GM18858 (cell line): ENCODE measurements around the gene TMEM14B.
"Not testable (repeated sequence)": the region's sequence is repeated elsewhere in the genome, so short reads cannot be mapped to it uniquely, and the experiment has no call there.

Experiments
- ATAC-seq: cut with Tn5 transposase; IDR thresholded peaks from one replicate; pipeline ENCODE4 v1.9.1; 2021; ENCODE audit not compliant: unreplicated experiment

The TMEM14B gene

DNA sequence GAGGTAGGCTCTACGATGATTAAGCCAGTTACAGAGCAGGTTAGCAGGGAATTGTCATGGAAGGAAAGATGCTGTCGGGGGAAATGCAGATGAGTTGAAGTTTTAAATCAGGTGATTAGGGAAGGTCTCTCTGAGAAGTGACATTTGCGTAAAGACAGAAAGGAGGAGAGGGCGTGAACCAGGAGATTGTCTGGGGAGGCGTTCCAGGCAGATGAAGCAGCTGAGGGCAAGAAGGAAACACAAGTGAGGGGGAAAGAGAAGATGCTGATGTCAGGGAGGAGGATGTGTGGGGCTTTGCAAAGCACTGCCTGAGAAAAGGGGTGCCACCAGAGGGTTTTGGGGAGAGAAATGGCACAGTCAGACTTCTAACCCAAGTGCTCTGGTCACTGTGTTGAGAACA is 2.5 kb upstream of the TMEM14B start:
- ATAC-seq, result no peak

DNA sequence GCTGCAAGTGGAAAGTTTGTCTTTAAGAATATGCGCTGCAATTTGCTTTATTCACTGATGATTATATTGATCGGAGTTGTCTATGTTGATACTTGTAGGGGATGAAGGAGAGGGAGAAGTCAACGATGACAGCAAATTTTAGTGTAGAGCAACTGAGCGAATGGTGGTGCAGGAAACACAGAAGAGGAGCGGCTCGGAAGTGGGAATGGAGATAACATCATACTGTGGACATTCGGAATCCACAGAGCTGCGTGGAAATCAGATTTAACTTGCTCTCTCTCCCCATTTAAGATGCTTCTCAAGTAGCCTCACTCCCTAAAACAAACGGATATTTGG is 722 bp upstream of the TMEM14B start:
- ATAC-seq, result no peak

DNA sequence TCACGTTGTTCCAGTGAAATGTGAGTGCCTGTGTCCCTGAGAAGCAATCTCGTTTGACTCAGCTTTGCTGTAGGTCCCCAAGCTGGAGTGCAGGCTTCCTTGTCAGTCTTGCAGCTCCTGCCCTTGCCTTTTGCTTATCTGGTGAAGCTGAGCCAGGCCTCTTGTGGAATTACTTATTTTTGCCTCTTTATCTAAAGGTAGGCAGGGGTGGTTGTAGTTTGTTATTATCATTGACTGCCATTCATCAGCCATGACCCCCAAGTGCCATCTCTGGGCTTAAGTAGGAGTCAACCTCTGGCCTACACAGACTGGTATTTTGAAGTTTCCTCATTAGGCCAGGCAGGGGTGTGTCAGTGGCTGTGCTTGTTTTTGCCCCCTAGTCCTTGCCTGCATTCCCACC is 2.1 kb downstream of the TMEM14B start:
- no peak for ATAC-seq

DNA sequence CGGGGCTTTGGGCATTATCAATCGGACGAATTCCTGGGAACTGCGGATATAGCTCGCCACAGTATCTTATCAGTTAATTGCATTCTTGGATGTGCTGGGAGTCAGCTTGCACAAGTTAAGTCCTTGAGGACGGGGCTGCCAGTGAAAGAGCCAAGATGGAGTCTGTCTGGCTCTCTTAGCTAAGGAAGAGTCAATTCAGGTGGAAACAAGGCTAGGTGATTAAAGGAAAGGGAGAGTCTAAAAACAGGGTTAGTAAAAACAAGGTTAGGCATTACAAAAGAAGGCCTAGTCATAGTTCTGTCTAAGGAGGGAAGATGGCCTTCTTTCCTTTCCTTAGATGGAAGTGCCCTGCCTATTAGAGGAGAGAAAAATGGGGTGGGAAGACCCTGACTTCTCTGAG is 3.0 kb downstream of the TMEM14B start:
- ATAC-seq, result not testable (repeated sequence)

DNA sequence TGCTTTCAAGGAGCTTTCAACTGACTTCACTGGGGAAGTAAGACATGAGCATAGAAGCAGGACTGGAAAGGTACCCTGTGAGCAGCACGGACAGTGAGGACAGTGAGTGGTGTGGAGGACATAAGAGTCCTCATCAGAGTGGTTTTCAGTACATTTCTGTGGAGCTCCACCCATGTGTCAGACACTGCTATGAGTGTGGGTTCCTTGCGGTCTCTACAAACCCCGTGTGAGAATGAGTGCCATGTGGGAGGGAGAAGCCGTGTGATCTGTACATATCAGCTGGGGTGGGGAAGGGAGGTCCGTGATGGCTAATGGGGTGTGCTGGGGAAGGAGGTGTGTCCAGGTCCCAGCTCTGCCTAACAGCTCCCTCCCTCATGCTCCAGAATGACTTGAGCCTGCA is 4.2 kb downstream of the TMEM14B start:
- ATAC-seq, result not testable (repeated sequence)

DNA sequence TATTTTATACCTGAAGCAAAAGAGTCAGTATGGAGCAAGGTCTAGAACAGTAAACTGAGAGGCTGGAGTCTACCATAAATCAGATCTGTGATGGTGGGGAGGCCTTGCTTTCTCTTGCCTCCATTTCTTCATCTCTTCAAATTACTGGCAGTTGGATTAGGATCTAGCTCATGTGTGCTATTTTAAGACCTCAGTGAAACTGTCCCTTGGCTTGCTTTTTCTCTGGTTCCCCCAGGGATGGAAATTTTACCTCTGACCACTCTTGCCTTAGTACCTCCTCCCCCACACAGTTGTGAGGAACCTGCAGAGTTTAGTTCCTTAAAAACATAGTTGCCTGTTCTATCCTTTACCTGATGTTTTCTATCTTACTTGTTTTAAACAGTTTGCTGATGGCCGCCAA is 8.5 kb downstream of the TMEM14B start:
- ATAC-seq, result no peak

DNA sequence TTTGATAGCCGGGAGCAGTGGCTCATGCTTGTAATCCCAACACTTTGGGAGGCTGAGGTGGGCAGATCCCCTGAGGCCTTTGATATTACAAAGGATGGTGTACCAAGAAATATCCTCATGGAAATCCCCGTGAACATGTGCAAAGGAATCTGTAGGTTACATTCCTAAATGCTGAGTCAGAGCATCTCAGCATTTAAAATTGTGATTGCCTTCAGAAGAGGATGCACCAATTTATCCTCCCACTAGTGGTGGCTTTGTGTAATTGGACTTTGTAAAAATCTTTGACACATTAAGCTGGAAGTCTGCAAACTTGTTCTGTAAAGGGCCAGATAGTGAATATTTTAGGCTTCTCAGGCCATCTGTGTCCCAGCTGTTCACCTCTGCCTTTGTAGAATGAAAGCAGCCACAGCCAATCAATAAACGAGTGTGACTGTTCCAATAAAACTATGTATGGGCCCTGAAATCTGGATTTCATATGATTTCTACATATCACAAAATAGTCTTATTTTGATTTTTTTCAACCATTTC is 11.8 kb downstream of the TMEM14B start:
- peak; percentile 53 for ATAC-seq

DNA sequence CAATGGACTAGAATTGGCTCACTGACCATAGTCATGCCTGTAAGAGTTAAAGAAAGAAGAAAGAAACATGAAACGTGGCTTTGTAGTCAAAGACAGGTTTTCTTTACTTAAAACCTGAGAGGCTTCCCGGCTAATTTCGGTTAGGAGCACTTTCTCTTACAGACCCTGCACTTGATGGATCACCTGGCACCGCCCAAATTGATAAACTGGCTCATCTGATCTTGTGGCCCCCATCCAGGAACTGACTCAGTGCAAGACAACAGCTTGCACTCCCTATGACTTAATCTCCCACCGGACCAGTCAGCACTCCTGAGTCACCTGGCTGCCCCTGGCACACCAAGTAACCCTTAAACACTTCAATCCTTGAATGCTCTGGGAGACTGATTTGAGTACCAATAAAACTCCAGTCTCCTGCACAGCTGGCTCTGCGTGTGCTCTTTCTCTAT is 12.3 kb downstream of the TMEM14B start:
- ATAC-seq, result no peak

DNA sequence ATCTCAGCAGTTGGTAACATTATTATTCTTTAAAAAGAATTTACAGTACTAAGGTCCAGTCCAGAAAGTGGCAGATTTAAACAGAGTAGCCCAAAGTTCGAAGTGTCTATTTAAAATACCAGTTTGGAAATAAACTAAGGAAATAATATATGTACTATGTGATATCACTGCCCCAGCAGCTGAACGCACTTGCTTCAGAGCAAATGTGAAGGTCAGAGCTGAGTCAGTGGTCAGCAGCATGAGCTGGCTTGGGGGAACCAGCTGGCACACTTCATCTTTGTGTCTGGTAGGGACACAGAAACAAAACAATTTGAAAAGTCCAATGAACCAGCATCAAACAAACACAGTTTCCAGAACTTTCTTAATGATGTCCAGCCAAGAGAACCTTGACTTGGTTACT is 15.4 kb downstream of the TMEM14B start:
- ATAC-seq, result no peak

DNA sequence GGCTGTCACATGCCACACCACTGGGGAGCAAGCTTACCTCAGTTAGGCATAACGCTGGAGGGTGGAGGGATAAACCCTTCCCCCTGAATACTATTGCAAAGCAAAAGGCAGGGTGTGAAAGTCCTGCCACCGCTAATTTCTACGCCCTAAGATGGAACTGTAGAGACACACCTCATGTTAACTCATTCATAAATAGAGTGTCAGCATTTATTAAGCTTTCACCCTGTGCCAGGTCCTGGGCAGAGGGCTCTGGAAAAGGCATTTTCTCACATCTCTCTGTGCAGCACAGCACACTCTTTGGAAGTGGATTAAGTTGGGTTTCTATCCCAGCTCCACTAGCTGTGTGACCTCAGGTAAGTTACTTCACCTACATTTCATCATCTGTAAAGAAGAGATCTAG is 21.8 kb downstream of the TMEM14B start:
- ATAC-seq, result no peak

DNA sequence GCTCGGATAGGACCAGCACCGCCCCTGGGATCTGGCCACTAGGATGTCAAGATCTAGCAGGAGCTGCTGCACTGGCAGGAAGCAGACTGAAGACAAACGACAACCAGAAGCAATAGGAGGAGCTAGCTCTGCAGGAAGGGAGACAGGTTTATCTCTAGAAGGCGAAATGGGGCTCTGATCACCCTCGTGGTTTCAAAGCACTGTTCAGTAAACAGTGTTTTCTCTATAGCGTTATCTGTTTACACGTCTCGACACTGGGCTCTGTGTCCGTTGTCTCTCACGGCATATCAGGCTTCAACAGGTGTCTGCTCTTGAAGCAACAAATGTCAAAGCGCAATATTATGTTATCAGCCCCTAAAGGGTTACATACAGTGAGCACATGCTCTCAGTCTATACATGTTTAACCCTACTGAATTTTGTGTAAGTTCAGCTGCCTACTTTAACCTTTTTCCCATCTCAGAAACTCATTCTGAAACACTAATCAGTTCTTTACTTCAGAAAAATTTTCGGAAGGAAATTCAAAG is 23.8 kb downstream of the TMEM14B start:
- ATAC-seq, result no peak

DNA sequence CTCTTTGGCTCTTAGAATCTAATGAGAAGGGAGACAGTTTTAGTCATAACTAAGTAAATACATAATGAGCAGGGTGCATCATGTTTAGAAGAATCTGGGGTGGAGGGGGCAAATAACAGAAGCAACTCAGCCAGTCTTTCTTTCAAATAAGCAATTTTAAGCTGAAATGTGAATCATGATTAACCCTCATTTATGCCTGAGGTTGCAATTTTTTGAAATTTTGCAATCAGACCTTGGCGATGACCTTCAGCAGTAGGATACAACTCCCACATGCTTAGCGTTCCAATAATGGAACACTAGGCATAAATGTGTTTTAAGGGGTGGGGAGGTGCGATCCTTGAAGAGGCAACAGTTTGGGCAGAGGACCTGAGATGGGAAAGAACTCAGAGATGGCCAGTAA is 30.6 kb downstream of the TMEM14B start:
- ATAC-seq, result no peak

DNA sequence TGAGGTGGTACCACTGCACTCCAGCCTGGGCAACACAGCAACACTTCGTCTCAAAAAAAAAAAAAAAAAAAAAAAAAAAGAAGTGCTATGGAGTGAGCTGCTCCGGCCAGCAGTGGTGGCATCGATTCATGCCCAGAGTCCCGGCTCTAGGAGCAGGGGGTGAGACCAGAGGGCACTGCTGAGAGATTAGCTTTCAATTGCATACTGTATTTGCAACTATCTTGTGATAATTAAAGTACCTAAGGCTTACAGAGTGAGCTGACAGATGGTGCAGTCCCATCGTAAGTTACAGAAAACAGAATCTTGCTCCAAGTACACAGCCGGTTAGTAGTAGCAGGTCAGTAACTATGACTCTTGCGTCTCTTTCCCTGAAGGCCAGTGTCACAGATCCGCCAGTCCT is 31.5 kb downstream of the TMEM14B start:
- no peak for ATAC-seq

DNA sequence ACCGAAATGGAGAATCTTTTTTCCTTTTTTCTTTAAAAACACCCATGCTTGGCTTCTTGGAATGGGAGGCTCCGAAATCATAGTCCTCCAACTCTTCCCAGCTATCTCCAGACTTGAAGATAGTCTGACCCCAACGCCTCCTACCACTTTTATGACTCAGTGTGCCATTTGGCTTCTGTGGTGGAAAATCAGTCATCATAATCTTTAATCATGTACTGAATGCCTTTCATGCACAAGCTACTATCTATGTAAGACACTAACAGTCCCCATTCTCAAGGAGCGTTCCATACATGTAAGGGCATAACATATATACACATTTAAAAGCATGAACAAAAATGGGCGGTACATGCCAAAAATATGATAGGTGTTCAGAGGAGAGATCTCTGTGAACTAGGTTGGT is 44.1 kb downstream of the TMEM14B start:
- no peak for ATAC-seq

DNA sequence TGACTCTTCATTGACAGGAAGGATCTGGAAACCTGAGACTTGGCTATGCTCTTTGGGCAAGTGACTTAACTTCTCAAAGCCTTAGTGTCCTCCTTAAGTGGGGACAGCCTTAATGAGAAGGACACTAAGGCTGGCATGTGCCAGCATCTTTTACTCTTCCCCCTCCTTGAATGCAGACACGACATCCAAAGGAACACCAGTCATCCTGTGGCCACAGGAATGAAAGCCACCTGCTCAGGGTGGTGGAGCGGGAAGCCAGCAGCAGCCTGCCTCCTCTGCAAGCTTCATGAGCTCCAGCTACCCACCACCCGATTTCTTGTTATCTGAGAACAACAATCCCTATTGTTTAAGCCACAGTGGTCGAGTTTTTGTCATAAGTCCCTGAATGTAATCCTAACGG is 44.5 kb downstream of the TMEM14B start:
- no peak for ATAC-seq

DNA sequence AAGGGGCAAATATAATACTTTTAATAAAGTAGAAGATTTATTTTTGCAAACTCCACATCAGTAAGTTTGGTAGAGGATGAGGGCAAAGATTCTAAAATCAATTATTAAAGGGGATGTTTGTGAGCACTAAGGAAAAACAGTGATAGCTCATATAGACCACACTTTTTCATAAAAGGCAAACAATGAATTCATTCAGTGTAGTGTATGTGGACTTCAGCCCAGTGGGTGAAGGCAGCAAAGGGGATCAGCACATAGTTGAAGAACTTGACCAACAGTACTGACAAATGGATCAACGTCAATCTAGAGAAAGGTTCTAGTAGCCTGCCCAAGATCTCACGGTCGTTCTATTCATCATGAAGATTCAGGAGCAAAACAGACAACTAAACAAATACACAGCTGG is 45.4 kb downstream of the TMEM14B start:
- no peak for ATAC-seq

DNA sequence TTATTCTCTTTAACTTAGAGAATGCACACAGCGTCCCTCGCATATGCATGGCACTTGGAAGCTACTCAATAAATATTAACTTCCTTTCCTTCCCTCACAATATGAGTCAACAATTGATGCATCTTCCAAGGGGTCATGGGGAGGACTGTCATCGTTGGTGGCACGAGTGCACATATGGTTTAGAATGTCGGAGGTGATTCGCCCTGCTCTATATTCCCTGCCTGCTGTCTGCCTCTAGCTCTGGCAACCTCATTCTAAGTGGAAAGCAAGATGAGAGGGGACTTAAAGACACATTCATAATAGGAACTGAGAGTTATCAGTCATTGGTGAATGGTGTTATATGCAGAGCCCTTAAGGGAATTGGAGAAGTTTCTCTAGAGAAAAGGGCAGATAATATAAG is 46.1 kb downstream of the TMEM14B start:
- no peak for ATAC-seq

DNA sequence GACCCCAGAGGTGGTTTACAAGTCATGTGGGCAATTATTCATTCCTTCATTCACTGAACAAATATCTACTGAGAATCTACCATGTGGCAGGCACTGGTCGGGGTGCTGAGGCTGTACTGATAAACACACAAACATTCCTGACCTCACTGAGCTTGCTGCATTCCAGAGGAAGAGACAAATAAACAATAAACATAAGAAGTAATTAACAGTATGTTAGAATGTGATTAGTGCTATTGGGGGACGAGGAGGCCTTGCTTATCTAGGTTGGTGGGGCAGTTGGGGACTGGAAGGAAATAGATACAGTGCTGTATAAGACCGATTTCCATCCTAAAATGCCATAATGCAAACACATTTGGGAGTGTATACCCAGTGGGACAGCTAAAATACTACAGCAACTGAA is 46.6 kb downstream of the TMEM14B start:
- ATAC-seq, result no peak

DNA sequence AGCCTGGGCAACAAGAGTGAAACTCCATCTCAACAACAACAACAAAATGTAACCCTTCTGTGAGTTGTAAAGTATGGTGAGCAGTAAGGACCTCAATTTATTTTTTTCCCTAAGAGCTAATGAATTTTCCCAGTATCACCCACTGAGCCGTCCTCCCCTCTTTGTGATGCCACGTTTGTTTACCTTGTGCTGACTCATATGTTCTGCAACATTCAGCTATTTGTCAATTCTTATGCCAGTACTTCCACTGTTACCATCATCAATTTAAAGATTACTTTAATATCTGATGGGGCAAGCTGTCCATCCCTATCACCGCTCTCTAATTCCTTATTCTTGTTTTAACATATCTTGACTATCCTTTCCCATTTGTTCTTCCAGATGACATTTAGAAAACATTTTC is 53.2 kb downstream of the TMEM14B start:
- no peak for ATAC-seq

DNA sequence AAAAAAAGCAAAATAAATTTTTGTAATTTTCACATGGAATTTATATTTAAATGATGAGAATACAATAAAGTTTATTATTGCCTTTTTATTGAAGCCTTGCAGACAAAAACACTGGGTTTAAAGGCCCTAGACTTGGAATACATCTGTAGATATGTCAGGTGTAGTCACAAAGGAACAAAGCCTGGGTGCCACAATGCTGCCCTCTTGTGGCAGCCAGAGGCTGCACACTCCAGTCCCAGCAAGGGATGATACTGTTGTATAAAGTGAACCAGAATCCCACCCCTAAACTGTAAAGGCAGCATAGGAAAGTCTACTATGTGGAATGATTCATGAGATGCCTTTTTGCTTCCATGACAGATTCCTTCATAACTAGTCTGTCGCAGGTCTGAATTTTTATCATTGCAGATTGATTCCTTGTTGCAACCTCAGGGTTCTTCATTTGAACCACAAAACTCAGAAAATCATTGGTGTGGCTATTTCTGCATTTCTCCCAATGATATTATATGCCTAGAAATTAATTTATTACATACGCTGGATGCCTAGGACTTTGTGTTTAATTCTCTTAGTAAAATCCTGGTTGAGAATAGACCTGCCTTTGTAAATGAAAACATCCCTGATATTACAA is 53.7 kb downstream of the TMEM14B start:
- ATAC-seq, result peak; percentile 94
